ENCODE data around the gene TRIM29.

DNA sequence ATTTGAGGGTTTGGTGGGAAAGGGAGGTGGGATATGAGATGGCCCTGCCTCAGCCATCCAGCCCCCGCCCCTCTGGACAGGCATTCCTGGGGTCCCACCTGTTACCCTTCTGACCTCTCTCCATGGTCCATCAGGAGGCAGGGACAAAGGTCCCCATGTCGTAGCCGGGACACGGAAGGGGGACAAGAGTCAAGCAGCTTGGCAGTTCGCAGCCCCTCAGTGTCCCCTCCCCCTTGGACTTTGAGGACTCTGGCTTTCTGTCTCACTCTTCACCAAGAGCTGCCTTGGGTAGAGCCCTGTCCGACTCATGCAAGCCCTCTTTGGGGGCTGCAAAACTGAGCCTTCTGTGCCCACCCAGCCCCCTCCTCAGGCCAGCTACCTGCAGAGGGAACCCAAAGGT, 30.2 kb downstream of the TRIM29 start:
- TF ChIP-seq SUZ12 (IDR thresholded peaks at IDR 0.05; ENCODE audit: extremely low read depth, insufficient read depth, insufficient read length) (no peak), ZNF274 (IDR thresholded peaks at IDR 0.05; ENCODE audit: low read depth, low read length) (no peak), YY1 (IDR thresholded peaks at IDR 0.05; ENCODE audit: insufficient read depth, insufficient read length) (no peak)
